Common myeloid progenitor, CD34-positive (primary cell): Measurements from ENCODE around the gene EXO1.

ENCODE experiments used
- CTCF ChIA-PET: fragments of 350-600 bp; sonication (Branson Sonifier 250); formaldehyde crosslinking; loops from one replicate; lab custom pipeline; 2021; ENCODE audit warnings: antibody characterized with exemption; lab: Charles Lee
- POLR2A ChIA-PET: fragments of 350-600 bp; sonication (Branson Sonifier 250); formaldehyde crosslinking; loops from one replicate; lab custom pipeline; 2021; ENCODE audit warnings: antibody characterized with exemption; lab: Charles Lee
- DNase-seq, 3 donors: peaks; one replicate each; pipeline versions ENCODE4 v3.0.0 to v3.0.0-alpha.2; 2013
- H3K27ac ChIP-seq, 2 experiments: 1 replicate in 1 of 2; 2 replicates in 1 of 2; pipeline ENCODE4 v1.7.0; 2013; ENCODE audit warnings: inconsistent platforms in 2 of 2, low read length in 2 of 2, mild to moderate bottlenecking in 2 of 2, low read depth in 1 of 2, moderate library complexity in 1 of 2; ENCODE audit not compliant: severe bottlenecking in 2 of 2, insufficient read depth in 1 of 2, poor library complexity in 1 of 2
- H3K27me3 ChIP-seq, 5 experiments: replicated peaks in 2 of 5; 1 replicate in 3 of 5; 2 replicates in 2 of 5; pipeline versions ENCODE4 v1.6.1 to v1.7.0; 2013; ENCODE audit warnings: low read length in 4 of 5, mild to moderate bottlenecking in 2 of 5, moderate library complexity in 2 of 5, inconsistent platforms in 1 of 5; ENCODE audit not compliant: insufficient read depth in 5 of 5, control insufficient read depth in 4 of 5
- H3K36me3 ChIP-seq, 4 experiments: 1 replicate in 2 of 4; 2 replicates in 2 of 4; pipeline versions ENCODE4 v1.6.1 to v1.7.0; 2013; ENCODE audit warnings: low read length in 3 of 4, control low read depth in 1 of 4, mild to moderate bottlenecking in 1 of 4; ENCODE audit not compliant: control insufficient read depth in 4 of 4, insufficient read depth in 4 of 4
- H3K4me1 ChIP-seq, 4 experiments: 1 replicate in 3 of 4; 2 replicates in 1 of 4; pipeline versions ENCODE4 v1.6.1 to v1.7.1; 2013; ENCODE audit warnings: low read length in 3 of 4, mild to moderate bottlenecking in 3 of 4, control low read depth in 1 of 4, inconsistent platforms in 1 of 4, moderate library complexity in 1 of 4; ENCODE audit not compliant: control insufficient read depth in 4 of 4, insufficient read depth in 4 of 4; ENCODE audit errors: control extremely low read depth in 1 of 4
- H3K4me3 ChIP-seq, 7 experiments: 1 replicate in 4 of 7; 2 replicates in 3 of 7; pipeline versions ENCODE4 v1.5.1 to v1.7.0; 2013; ENCODE audit warnings: mild to moderate bottlenecking in 7 of 7, low read length in 6 of 7, moderate library complexity in 6 of 7, inconsistent platforms in 2 of 7, low read depth in 2 of 7, control low read depth in 1 of 7; ENCODE audit not compliant: insufficient read depth in 4 of 7, control insufficient read depth in 1 of 7; ENCODE audit errors: extremely low read depth in 1 of 7
- H3K9me3 ChIP-seq, 5 experiments: 1 replicate in 4 of 5; 2 replicates in 1 of 5; pipeline versions ENCODE4 v1.6.1 to v1.7.1; 2013; ENCODE audit warnings: low read length in 4 of 5, mild to moderate bottlenecking in 2 of 5, inconsistent platforms in 1 of 5, low read depth in 1 of 5, moderate library complexity in 1 of 5; ENCODE audit not compliant: control insufficient read depth in 4 of 5, insufficient read depth in 2 of 5; ENCODE audit errors: control extremely low read depth in 1 of 5
- WGBS: methylation state at CpG from one replicate; pipeline ENCODE4 v1.1.5; 2013; ENCODE audit not compliant: insufficient coverage; 5-methylcytosine and 5-hydroxymethylcytosine counted together

Gene EXO1

DNA sequence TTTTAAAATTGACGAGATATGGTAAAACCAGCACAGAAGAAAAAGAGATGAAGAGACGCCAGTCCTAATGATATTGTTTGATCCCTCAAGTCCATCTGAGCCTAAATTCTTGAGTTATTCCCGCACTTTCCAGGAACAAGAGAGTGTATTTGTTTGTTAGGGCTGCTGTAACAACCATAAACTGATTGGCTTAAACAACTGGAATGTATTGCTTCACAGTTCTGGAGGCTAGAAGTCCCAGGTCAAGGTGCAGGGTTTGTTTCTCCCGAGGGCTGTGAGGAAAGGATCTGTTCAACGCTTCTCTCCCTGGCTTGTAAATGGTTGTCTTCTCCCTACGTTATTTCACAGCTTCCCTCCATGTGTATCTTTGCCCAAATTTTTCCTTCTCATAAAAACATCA lies 7.8 kb upstream of the EXO1 start:
- Histone ChIP-seq H3K4me1 (no peaks in the 10 kb centered on the region), H3K9me3 (no peaks in the 10 kb centered on the region), H3K4me3 (no peak overlapping the region), H3K27ac (no peak overlapping the region), H3K27me3 (peaks cover 0 to 4% (median 0%) of the 10 kb centered on the region in 5 experiments), H3K36me3 (no peaks in the 10 kb centered on the region)
- POLR2A ChIA-PET: no interaction called here
- DNase-seq: no peak
- CTCF ChIA-PET: no interaction called here
- 94% methylated on average over 4 of the region's 6 CpGs for WGBS

DNA sequence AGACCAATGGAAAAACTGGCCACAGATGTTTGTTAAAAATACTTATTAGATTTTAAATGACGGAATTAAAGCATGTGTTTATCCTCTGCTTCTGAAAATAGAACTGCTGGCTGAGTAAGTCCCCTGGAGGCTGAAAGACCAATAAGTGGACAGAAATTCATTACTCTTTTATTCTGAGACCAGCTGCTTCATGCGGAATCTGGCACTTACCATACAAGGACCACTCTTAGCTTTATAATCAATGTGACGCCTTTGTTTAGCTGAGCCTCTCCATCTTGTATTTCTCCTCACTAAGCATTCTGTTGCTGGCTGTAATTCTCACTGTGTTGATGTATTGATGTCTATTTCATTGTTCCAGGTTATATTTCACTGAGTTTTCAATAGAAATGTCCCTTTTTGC lies 6.3 kb upstream of the EXO1 start:
- POLR2A ChIA-PET: no interaction called here

DNA sequence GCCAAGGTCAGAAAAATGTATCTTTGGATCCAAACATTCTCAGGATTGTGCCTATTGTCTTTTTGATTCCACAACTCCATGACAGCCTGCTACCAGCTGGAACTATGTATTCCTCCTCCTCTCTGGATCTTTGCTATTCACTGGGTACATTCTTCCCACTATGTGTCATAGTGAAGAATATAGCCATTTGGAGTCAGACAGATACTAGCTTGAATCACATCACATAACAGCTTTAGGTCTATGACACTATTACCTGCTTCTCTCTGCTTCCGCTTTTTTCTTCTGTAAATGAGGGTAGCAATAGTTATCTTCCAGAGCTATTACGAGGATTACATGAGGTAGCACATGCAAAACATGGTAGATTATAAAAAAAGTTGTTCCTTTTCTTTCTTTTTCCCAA lies 5.4 kb upstream of the EXO1 start:
- ChIA-PET POLR2A (no interaction called here), CTCF (interaction anchor here (0.7 to 2.1 kb wide), 4 partner anchors 9 to 318 kb away, joined by 3 to 5 read pairs (median 4); no protein-coding TSS in a partner anchor)
- Histone ChIP-seq H3K27ac (no peak overlapping the region), H3K36me3 (no peaks in the 10 kb centered on the region), H3K4me1 (peaks cover 0 to 7% (median 2%) of the 10 kb centered on the region in 4 experiments), H3K4me3 (no peak overlapping the region), H3K9me3 (no peaks in the 10 kb centered on the region), H3K27me3 (peaks cover 0 to 2% (median 0%) of the 10 kb centered on the region in 5 experiments)
- DNase-seq: no peak
- WGBS: no CpG with 5 or more reads among the region's 2 CpGs

More for the DNA sequence above, 6.3 kb upstream of the EXO1 start:
- Histone ChIP-seq H3K27ac (no peak overlapping the region), H3K9me3 (no peaks in the 10 kb centered on the region), H3K4me3 (no peak overlapping the region), H3K27me3 (peaks cover 0 to 4% (median 0%) of the 10 kb centered on the region in 5 experiments), H3K36me3 (no peaks in the 10 kb centered on the region), H3K4me1 (no peaks in the 10 kb centered on the region)
- no peak for DNase-seq
- 100% methylated on average over 2 of the region's 3 CpGs for WGBS
- CTCF ChIA-PET: interaction anchor here (0.7 to 2.1 kb wide), 5 partner anchors 8 to 230 kb away, joined by 3 to 5 read pairs (median 3); no protein-coding TSS in a partner anchor

DNA sequence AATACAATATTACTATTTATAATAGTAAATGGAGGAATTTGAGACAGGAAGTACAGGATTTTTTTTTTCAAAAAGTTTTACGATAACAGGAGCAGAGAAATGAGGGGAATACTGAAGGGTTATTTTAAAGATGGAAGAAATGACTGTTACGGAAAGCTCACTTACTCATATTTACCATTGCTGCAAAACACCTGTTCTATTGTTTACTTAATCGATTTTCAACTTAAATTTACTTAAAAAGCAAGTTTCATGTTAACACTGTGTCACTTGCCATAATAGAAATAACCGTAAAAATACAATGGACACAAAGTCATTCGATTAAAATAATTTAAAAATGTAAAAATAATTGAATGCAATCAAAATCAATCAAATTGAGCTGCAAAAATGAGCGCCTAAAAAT lies 3.4 kb upstream of the EXO1 start:
- POLR2A ChIA-PET: no interaction called here
- Histone ChIP-seq H3K4me1 (peaks cover 3 to 20% (median 11%) of the 10 kb centered on the region in 4 experiments), H3K27me3 (no peaks in the 10 kb centered on the region), H3K36me3 (no peaks in the 10 kb centered on the region), H3K9me3 (no peaks in the 10 kb centered on the region), H3K27ac (no peak overlapping the region), H3K4me3 (no peak overlapping the region)
- no CpG with 5 or more reads among the region's 6 CpGs for WGBS
- CTCF ChIA-PET: interaction anchor here (0.6 to 1.4 kb wide), 2 partner anchors 10 to 1634 kb away, joined by 4 read pairs; no protein-coding TSS in a partner anchor
- DNase-seq: no peak

DNA sequence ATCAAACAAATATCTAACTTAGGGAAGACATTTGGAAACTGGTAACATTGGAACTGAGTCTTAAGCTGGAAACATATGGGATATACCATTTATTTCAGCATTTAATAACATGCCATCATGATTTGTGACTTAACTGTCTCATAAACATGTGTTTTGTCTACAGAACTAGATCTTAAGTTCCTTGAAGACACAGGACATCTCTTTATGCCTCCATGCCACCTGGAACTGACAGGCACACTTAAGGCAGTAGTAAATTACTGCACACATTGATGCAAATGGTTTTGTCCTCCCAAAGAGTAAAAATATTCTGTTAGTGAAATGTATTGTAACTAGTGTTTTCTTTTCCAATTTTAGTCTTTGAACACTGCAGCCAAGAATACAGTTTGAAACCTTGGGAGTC lies 1.6 kb upstream of the EXO1 start:
- DNase-seq: no peak
- Histone ChIP-seq H3K4me3 (no peak overlapping the region), H3K36me3 (peaks cover 0 to 5% (median under 1%) of the 10 kb centered on the region in 4 experiments), H3K9me3 (no peaks in the 10 kb centered on the region), H3K27ac (no peak overlapping the region), H3K27me3 (no peaks in the 10 kb centered on the region), H3K4me1 (peaks cover 3 to 21% (median 11%) of the 10 kb centered on the region in 4 experiments)
- ChIA-PET CTCF (interaction anchor here (0.6 to 1.9 kb wide), 3 partner anchors 13 to 225 kb away, joined by 3 to 4 read pairs (median 3); no protein-coding TSS in a partner anchor), POLR2A (no interaction called here)

DNA sequence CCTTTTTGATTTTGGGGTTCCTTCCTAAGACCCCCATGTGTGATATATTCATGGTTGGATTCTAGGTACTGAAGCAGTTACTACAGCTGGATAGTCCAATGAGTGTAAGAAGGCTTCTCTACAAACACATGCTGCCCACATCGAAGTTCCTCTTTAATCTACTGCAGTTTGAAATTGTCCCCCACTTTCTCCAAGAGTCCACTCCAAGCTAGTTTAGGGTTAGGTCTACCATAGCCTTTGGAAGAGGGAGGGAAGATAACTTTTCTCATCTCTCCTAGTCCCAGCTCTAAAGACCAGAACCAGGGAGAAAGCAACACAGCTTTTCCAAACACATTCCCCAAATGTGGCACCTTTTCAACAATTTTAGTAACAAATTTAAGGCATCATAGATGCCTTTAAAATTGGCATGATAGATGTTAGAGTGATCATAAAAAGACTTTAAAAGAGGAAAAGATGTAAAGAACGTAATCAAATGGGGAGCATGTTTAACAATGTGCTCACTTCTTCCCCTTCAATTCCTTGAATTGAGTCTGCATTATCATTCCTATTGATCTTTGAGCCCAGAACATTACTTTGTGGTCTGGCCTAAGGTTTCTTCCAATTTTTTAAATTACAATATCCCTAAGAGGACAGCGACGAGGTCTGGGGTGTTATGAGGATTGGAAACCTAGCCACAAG lies 1.0 kb upstream of the EXO1 start:
- H3K9me3 ChIP-seq: no peaks in the 10 kb centered on the region
- CTCF ChIA-PET: interaction anchor here (0.6 to 1.9 kb wide), 3 partner anchors 12 to 225 kb away, joined by 3 to 4 read pairs (median 3); no protein-coding TSS in a partner anchor
- DNase-seq: peak in 1 of 3 donors; percentile 5

DNA sequence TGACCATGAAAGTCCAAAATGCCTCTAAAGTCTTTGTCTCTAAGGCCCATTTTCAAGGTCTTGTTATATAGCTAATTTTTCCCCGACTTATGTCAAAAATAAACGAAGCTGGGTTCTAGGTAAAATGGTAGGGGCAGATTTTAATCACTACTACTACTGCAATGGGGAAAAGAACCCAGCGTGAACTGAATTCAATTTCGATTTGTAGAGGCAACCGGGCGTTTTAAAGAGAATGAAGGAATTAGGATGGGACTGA lies 536 bp upstream of the EXO1 start:
- no peaks in the 10 kb centered on the region for H3K9me3 ChIP-seq
- H3K36me3 ChIP-seq: peaks cover 0 to 10% (median under 1%) of the 10 kb centered on the region in 4 experiments
- POLR2A ChIA-PET: no interaction called here
- H3K27ac ChIP-seq: peak overlapping the region; percentile 85 to 92
- no peaks in the 10 kb centered on the region for H3K27me3 ChIP-seq
- peak overlapping the region; percentile 93 to 100 (median 98) for H3K4me3 ChIP-seq
- WGBS: no CpG with 5 or more reads among the region's 6 CpGs
- DNase-seq: no peak
- H3K4me1 ChIP-seq: peaks cover 3 to 21% (median 11%) of the 10 kb centered on the region in 4 experiments
- CTCF ChIA-PET: interaction anchor here (1.9 kb wide), 1 partner anchor 12 kb away, joined by 4 read pairs; no protein-coding TSS in a partner anchor

More for the DNA sequence above, 1.0 kb upstream of the EXO1 start:
- H3K36me3 ChIP-seq: peaks cover 0 to 7% (median under 1%) of the 10 kb centered on the region in 4 experiments
- H3K4me1 ChIP-seq: peaks cover 3 to 21% (median 11%) of the 10 kb centered on the region in 4 experiments
- WGBS: 90% methylated on average over 2 of the region's 4 CpGs
- POLR2A ChIA-PET: no interaction called here
- no peaks in the 10 kb centered on the region for H3K27me3 ChIP-seq
- peak overlapping the region in 4 of 7 experiments; percentile 98 to 100 (median 98) for H3K4me3 ChIP-seq
- H3K27ac ChIP-seq: peak overlapping the region; percentile 85 to 92
